Kidney epithelial cell (primary cell): ENCODE measurements around the gene HS3ST3B1. TPM values are rescaled to one million over a fixed set of nuclear protein-coding genes. Genes with fewer than 3 reads are reported as not detected.

ENCODE experiments used
- DNase-seq: peaks from one replicate; pipeline ENCODE4 v3.0.0-alpha.2; 2010; ENCODE audit warnings: low read depth
- H3K27me3 ChIP-seq: 2 replicates; pipeline ENCODE4 v1.6.0; 2011; ENCODE audit warnings: low read length; ENCODE audit not compliant: control insufficient read depth, insufficient read depth
- H3K36me3 ChIP-seq: 2 replicates; pipeline ENCODE4 v1.5.1; 2011; ENCODE audit warnings: low read length; ENCODE audit not compliant: control insufficient read depth, insufficient read depth
- H3K4me3 ChIP-seq: 2 replicates; pipeline ENCODE4 v1.5.1; 2011; ENCODE audit warnings: low read depth, mild to moderate bottlenecking, control low read depth, low read length
- total RNA-seq: library from RNA; depleted of rRNA; stranded (reverse); fragments of >200 nt; gene quantifications from 2 replicates; pipeline ENCODE4 v1.2.3, GENCODE V29; 2015
- TF ChIP-seq, protein P1 (sequence below): IDR thresholded peaks from 2 replicates; pipeline ENCODE4 v1.5.1; 2011; ENCODE audit warnings: mild to moderate bottlenecking, moderate library complexity, low read length, control low read depth, inconsistent platforms; ENCODE audit not compliant: insufficient read depth, poor library complexity, severe bottlenecking

The HS3ST3B1 gene
- 25.1 and 25.2 TPM in 2 replicates for total RNA-seq

DNA sequence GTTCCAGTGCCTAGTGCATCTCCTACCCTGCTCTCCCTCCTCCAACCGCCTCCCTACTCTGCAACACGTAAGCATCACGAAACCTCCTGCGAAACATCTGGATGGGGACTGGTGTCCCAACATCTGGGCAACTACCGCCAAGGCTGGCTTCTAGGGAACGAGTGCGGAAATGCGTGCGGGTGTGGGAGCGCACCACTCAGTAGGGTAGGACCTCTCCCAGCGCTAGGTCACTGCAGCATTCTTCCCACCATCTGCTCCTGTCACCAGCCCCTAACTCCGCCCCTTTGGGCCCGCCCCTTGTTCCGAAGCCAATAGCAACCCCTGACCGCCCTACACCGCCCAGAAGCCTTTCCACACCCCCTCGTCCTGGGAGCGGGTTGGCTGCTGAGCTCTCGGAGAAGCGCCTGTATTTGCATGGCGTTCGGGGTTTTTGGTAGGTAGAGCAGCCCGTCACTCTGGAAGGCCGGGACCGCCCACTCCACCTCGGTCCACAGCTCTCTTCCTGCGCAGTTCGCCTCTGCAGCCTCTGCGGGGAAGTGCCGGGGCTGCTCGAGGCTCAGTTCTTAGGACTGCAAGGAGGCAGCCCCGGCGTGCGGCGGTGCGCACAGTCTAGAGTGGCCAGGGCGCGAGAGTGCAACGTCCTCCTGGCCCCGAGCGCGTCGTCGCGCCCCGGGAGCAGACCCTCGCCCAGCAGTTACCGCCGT lies at the start of gene HS3ST3B1:
TSS of gene HS3ST3B1 (plus strand) at position 507 of the 704 bp plus-strand sequence. CDS start 438 bp downstream, outside the sequence.
- peak; percentile 98 for DNase-seq
- Histone ChIP-seq H3K36me3 (no peaks in the 10 kb centered on the region), H3K4me3 (peak within 1 kb of the TSS; percentile 73), H3K27me3 (peaks cover 3% of the 10 kb centered on the region)
- TF ChIP-seq, protein P1, sequence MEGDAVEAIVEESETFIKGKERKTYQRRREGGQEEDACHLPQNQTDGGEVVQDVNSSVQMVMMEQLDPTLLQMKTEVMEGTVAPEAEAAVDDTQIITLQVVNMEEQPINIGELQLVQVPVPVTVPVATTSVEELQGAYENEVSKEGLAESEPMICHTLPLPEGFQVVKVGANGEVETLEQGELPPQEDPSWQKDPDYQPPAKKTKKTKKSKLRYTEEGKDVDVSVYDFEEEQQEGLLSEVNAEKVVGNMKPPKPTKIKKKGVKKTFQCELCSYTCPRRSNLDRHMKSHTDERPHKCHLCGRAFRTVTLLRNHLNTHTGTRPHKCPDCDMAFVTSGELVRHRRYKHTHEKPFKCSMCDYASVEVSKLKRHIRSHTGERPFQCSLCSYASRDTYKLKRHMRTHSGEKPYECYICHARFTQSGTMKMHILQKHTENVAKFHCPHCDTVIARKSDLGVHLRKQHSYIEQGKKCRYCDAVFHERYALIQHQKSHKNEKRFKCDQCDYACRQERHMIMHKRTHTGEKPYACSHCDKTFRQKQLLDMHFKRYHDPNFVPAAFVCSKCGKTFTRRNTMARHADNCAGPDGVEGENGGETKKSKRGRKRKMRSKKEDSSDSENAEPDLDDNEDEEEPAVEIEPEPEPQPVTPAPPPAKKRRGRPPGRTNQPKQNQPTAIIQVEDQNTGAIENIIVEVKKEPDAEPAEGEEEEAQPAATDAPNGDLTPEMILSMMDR: no peak

DNA sequence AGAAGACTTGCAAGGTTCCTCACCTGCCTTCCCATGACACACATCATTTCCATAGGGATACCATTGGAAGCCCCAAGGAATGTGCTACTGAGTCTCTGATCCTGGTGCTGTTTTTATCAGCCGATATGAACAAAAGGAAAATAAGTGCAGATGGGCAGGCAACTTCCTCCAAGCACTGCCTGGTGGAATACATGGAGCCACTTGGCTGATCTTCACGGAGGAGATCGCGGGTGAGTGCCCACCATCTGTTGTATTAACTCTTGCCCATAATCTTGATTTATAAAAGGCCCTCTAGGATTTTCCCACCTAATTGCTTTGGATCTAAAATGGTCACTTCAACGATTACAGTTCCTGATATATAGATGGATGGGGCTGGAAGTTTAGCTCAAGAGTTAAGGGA lies 39.5 kb upstream of the HS3ST3B1 start:
- H3K27me3 ChIP-seq: no peaks in the 10 kb centered on the region
- TF ChIP-seq, protein P1: no peak

DNA sequence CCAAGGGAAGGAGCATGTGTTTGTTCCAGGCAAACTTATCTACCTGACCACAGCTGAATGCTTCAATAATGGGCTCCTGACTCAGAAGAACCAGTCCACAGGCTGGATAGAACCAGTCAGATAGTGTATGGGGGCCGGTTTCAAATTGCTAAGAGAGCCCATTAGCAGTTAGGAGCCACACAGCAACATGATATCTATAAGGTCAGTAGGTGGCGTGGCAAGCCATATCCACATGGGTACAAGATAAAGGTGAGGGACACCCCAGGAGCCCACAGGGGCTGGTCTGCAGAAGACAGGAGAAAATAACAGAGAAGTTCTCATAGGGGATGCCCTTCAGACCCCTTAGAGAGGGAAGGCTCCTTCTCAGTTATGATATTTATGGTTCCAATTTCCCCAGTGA lies 32.6 kb upstream of the HS3ST3B1 start:
- DNase-seq: no peak
- TF ChIP-seq, protein P1: no peak
- Histone ChIP-seq H3K4me3 (no peak overlapping the region), H3K36me3 (no peaks in the 10 kb centered on the region), H3K27me3 (no peaks in the 10 kb centered on the region)

More for the DNA sequence above, 39.5 kb upstream of the HS3ST3B1 start:
- H3K4me3 ChIP-seq: no peak overlapping the region
- no peaks in the 10 kb centered on the region for H3K36me3 ChIP-seq
- DNase-seq: no peak

DNA sequence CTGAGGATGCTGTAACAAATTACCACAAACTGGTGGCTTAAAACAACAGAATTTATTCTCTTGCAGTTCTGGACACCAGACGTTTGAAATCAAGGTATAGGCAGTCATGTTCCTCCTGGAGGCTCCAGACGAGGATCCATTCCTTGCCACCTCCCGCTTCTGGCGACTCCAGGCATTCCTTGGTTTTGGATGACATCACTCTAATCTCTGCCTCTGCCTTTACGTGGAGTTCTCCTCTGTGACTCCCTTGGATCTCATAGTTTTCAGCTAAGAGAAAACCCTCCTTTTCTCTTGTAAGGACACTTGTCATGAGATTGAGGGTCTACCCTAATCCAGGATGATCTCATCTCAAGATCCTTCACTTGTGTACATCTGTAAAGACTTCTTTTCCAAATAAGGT lies 31.4 kb upstream of the HS3ST3B1 start:
- Histone ChIP-seq H3K36me3 (no peaks in the 10 kb centered on the region), H3K4me3 (no peak overlapping the region), H3K27me3 (no peaks in the 10 kb centered on the region)
- TF ChIP-seq, protein P1: no peak
- DNase-seq: no peak

DNA sequence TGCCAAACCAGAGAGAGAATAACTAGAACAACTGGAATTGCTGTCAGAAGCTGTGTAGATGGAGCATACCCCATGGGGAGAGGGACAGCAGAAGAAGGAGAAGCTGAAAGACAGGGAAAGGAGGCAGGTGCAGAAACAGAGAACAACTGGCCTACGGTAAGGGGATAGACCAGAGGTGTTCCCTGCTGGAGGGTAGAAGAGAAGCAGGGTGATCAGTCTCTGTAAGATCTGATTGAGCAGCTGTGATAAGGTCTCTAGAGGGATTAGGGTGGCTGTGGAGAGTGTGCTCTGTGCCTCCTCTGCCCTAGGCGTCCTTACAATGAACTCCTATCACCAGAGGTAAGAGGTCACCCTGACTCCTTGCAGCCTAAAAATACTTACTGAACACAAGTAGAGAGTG lies 30.4 kb upstream of the HS3ST3B1 start:
- Histone ChIP-seq H3K36me3 (no peaks in the 10 kb centered on the region), H3K27me3 (no peaks in the 10 kb centered on the region), H3K4me3 (no peak overlapping the region)
- no peak for DNase-seq
- TF ChIP-seq, protein P1: no peak
